HepG2 (cell line): ENCODE results near the gene PEX12. TPM values are rescaled to one million over a fixed set of nuclear protein-coding genes. Genes with fewer than 3 reads are reported as not detected.
A peak's percentile ranks its signal among the peaks of the same experiment; 100 is the strongest.

ENCODE experiments used
- ATAC-seq: fragments of 200-7000 bp; cut with Tn5 transposase; 3 replicates; pipeline ENCODE4 v1.9.1; 2020; ENCODE audit warnings: mild to moderate bottlenecking, moderate library complexity
- BruUV-seq: library from RNA; stranded (reverse); fragments of 400-500 nt; replicated peaks from 2 replicates; lab custom pipeline; 2021; lab: Mats Ljungman, UMichigan
- CTCF ChIA-PET: fragments of 300-600 bp; formaldehyde crosslinking; extraction: SDS; loops from one replicate; lab custom pipeline; 2021; ENCODE audit warnings: low total read pairs, inconsistent platforms, low intra/inter-chr PET ratio; lab: Yijun Ruan, JAX
- POLR2A ChIA-PET: fragments of 350-600 bp; sonication (Branson Sonifier 250); formaldehyde crosslinking; loops from one replicate; lab custom pipeline; 2020; ENCODE audit warnings: antibody characterized with exemption, inconsistent platforms; lab: Yijun Ruan, JAX
- DNase-seq: peaks from one replicate; pipeline ENCODE4 v3.0.0-alpha.2; 2015; ENCODE audit warnings: low spot score
- FAIRE-seq: peaks from 3 replicates; lab custom pipeline; 2011; peaks lifted over from hg19 to GRCh38; lab: Jason Lieb, UNC
- H2AFZ ChIP-seq: one replicate; pipeline ENCODE4 v1.6.1; 2011; ENCODE audit warnings: low read length, inconsistent platforms
- H3K27ac ChIP-seq: fragments of 300-600 bp; 3 replicates; pipeline ENCODE4 v1.8.0; 2011; ENCODE audit warnings: mixed run types, mild to moderate bottlenecking, mixed read lengths, low read length, inconsistent platforms; ENCODE audit not compliant: insufficient read depth; ENCODE audit errors: extremely low read length
- H3K27me3 ChIP-seq, 2 experiments: fragments of 200-600 bp in 1 of 2; 2 replicates in 1 of 2; 3 replicates in 1 of 2; pipeline versions ENCODE4 v1.6.0 to v1.8.0; 2011; ENCODE audit warnings: low read length in 2 of 2, mild to moderate bottlenecking in 2 of 2, moderate library complexity in 2 of 2, inconsistent platforms in 1 of 2; ENCODE audit not compliant: insufficient read depth in 2 of 2, control insufficient read depth in 1 of 2
- H3K36me3 ChIP-seq, 2 experiments: fragments of 200-600 bp in 1 of 2; replicated peaks in 1 of 2; 2 replicates in 1 of 2; 3 replicates in 1 of 2; pipeline versions ENCODE4 v1.5.1 to v1.8.0; 2011; ENCODE audit warnings: low read length in 2 of 2, inconsistent platforms in 1 of 2; ENCODE audit not compliant: insufficient read depth in 2 of 2, control insufficient read depth in 1 of 2
- H3K4me1 ChIP-seq: 2 replicates; pipeline ENCODE4 v1.5.1; 2012; ENCODE audit warnings: low read length, inconsistent platforms; ENCODE audit not compliant: insufficient read depth
- H3K4me2 ChIP-seq: 2 replicates; pipeline ENCODE4 v1.6.0; 2011; ENCODE audit warnings: low read depth, low read length, inconsistent platforms
- H3K4me3 ChIP-seq, 3 experiments: fragments of 200-600 bp in 1 of 3; sonication (generic), shearing (Covaris generic) in 1 of 3; replicated peaks in 1 of 3; 2 replicates each; pipeline ENCODE4 v1.5.1; 2011 to 2016; ENCODE audit warnings: low read length in 3 of 3, inconsistent platforms in 2 of 3, low read depth in 2 of 3, mild to moderate bottlenecking in 2 of 3, control low read depth in 1 of 3, mixed read lengths in 1 of 3; ENCODE audit not compliant: insufficient read depth in 1 of 3
- H3K79me2 ChIP-seq: one replicate; pipeline ENCODE4 v1.6.1; 2011; ENCODE audit warnings: low read length, inconsistent platforms; ENCODE audit not compliant: insufficient read depth
- H3K9ac ChIP-seq: 2 replicates; pipeline ENCODE4 v1.6.0; 2011; ENCODE audit warnings: mild to moderate bottlenecking, low read depth, low read length, inconsistent platforms; ENCODE audit not compliant: insufficient read depth
- H3K9me3 ChIP-seq: 2 replicates; pipeline ENCODE4 v1.5.1; 2012; ENCODE audit warnings: mild to moderate bottlenecking, low read length
- H4K20me1 ChIP-seq: 2 replicates; pipeline ENCODE4 v1.6.0; 2011; ENCODE audit warnings: inconsistent platforms, mild to moderate bottlenecking, low read length, moderate library complexity; ENCODE audit not compliant: insufficient read depth
- AHR ChIP-seq: IDR thresholded peaks from 2 replicates; pipeline ENCODE4 v1.6.1; 2018; ENCODE audit warnings: missing genetic modification reagents, missing compliant biosample characterization
- ATF7 ChIP-seq, 2 experiments: fragments of 450-650 bp in 1 of 2; sonication (generic) in 1 of 2; formaldehyde crosslinking in 1 of 2; IDR thresholded peaks; 2 replicates each; pipeline versions ENCODE4 v1.4.0 to v1.6.1; 2016 to 2020; ENCODE audit warnings: antibody characterized with exemption in 1 of 2, mild to moderate bottlenecking in 1 of 2, missing genetic modification reagents in 1 of 2
- CHCHD3 ChIP-seq: sonication (generic); formaldehyde crosslinking; IDR thresholded peaks from 2 replicates; pipeline ENCODE4 v1.8.0; 2022; ENCODE audit warnings: mild to moderate bottlenecking, missing genetic modification reagents, moderate library complexity
- KDM5A ChIP-seq: fragments of 200-600 bp; sonication (generic); IDR thresholded peaks from 2 replicates; pipeline ENCODE4 v1.7.0; 2018; ENCODE audit warnings: antibody characterized with exemption, mild to moderate bottlenecking, low read length, borderline replicate concordance
- LCORL ChIP-seq, 2 experiments: fragments of 450-650 bp in 1 of 2; sonication (generic) in 1 of 2; formaldehyde crosslinking in 1 of 2; IDR thresholded peaks; 2 replicates each; pipeline versions ENCODE4 v1.5.0 to v1.6.1; 2017 to 2020; ENCODE audit warnings: antibody characterized with exemption in 1 of 2, missing genetic modification reagents in 1 of 2
- MAZ ChIP-seq, 2 experiments: sonication (generic) in 1 of 2; formaldehyde crosslinking in 1 of 2; IDR thresholded peaks; 2 replicates each; pipeline versions ENCODE4 v1.5.0 to v1.6.1; 2012 to 2020; ENCODE audit warnings: low read depth in 2 of 2, mild to moderate bottlenecking in 2 of 2, borderline replicate concordance in 1 of 2, improper control_type of control experiment in 1 of 2, low read length in 1 of 2, missing genetic modification reagents in 1 of 2, moderate library complexity in 1 of 2
- MXD4 ChIP-seq: IDR thresholded peaks from 2 replicates; pipeline ENCODE4 v1.6.1; 2016; ENCODE audit warnings: mild to moderate bottlenecking, missing biosample characterization, missing genetic modification reagents
- NCOR1 ChIP-seq: fragments of 200-600 bp; sonication (generic); IDR thresholded peaks from 2 replicates; pipeline ENCODE4 v1.7.0; 2017; ENCODE audit warnings: antibody characterized with exemption, low read length, borderline replicate concordance
- REXO4 ChIP-seq: sonication (generic); formaldehyde crosslinking; IDR thresholded peaks from 2 replicates; pipeline ENCODE4 v1.8.0; 2022; ENCODE audit warnings: missing genetic modification reagents, mild to moderate bottlenecking, borderline replicate concordance
- SMYD3 ChIP-seq: sonication (generic); formaldehyde crosslinking; IDR thresholded peaks from 2 replicates; pipeline ENCODE4 v1.8.1; 2023; ENCODE audit warnings: mild to moderate bottlenecking, missing genetic modification reagents
- SP140L ChIP-seq: sonication (generic); formaldehyde crosslinking; IDR thresholded peaks from 2 replicates; pipeline ENCODE4 v1.4.0; 2020; ENCODE audit warnings: missing genetic modification reagents, borderline replicate concordance
- SP4 ChIP-seq: sonication (generic); formaldehyde crosslinking; IDR thresholded peaks from 2 replicates; pipeline ENCODE4 v1.8.1; 2023; ENCODE audit warnings: mild to moderate bottlenecking, missing genetic modification reagents
- YY1 ChIP-seq: IDR thresholded peaks from 2 replicates; pipeline ENCODE4 v1.6.1; 2011; ENCODE audit warnings: low read length, low read depth, moderate library complexity, mild to moderate bottlenecking; ENCODE audit not compliant: insufficient read depth, insufficient replicate concordance
- ZBTB38 ChIP-seq: sonication (generic); formaldehyde crosslinking; IDR thresholded peaks from 2 replicates; pipeline ENCODE4 v1.5.1; 2020; ENCODE audit warnings: mild to moderate bottlenecking, missing genetic modification reagents
- ZFP36L1 ChIP-seq: sonication (generic); formaldehyde crosslinking; IDR thresholded peaks from 2 replicates; pipeline ENCODE4 v1.8.0; 2022; ENCODE audit warnings: mild to moderate bottlenecking, missing genetic modification reagents, moderate library complexity
- ZSCAN20 ChIP-seq: sonication (generic); formaldehyde crosslinking; IDR thresholded peaks from 2 replicates; pipeline ENCODE4 v1.4.0; 2020; ENCODE audit warnings: missing genetic modification reagents, mild to moderate bottlenecking, borderline replicate concordance
- ZSCAN31 ChIP-seq: sonication (generic); formaldehyde crosslinking; IDR thresholded peaks from 2 replicates; pipeline ENCODE4 v1.5.0; 2020; ENCODE audit warnings: low read depth, mild to moderate bottlenecking, missing genetic modification reagents
- WGBS: methylation state at CpG from one replicate; pipeline ENCODE4 v1.1.6; 2017; ENCODE audit warnings: low lambda C conversion rate; 5-methylcytosine and 5-hydroxymethylcytosine counted together
- in situ Hi-C: cut with HindIII; loops from 2 replicates; pipeline ENCODE4 v1.10.0; 2017; ENCODE audit warnings: low pct_unique_long_range_greater_than_20kb; ENCODE audit not compliant: extremely low pct_ligation_motif_present
- intact Hi-C: fragments of 100-400 bp; cut with micrococcal nuclease; formaldehyde crosslinking; loops from one replicate; pipeline ENCODE4 v1.10.0; 2022; ENCODE audit not compliant: unreplicated experiment
- polyA plus RNA-seq, 8 experiments: library from polyadenylated mRNA; depleted of rRNA in 3 of 8; stranded (reverse) in 7 of 8; unstranded in 1 of 8; fragments of >200 nt; fragmentation: Illumina TruSeq in 4 of 8; extraction: Trizol in 4 of 8; gene quantifications; 2 replicates each; pipeline versions ENCODE4 v1.2.1 to v1.2.3, GENCODE V29; 2011 to 2016; ENCODE audit warnings: low read depth in 4 of 8, missing spikeins in 1 of 8, mixed read lengths in 1 of 8; ENCODE audit not compliant: insufficient read depth in 1 of 8
- total RNA-seq, 5 experiments: library from RNA; depleted of rRNA; stranded (reverse); fragments of >200 nt; fragmentation: Illumina TruSeq; extraction: Trizol; gene quantifications; 2 replicates each; pipeline ENCODE4 v1.2.3, GENCODE V29; 2016; ENCODE audit warnings: low read depth in 1 of 5
- TF ChIP-seq, protein P1 (sequence below): sonication (generic); formaldehyde crosslinking; IDR thresholded peaks from 2 replicates; pipeline ENCODE4 v1.4.0; 2020; ENCODE audit warnings: mild to moderate bottlenecking, missing genetic modification reagents, borderline replicate concordance
- TF ChIP-seq, protein P2 (sequence below): fragments of 450-650 bp; IDR thresholded peaks from 2 replicates; pipeline ENCODE4 v1.6.1; 2017

PEX12 gene
- total and polyA plus RNA-seq, 2 of the 13 experiments (the other 11 are each of a cell fraction or from before 2014, with no cell fraction given): 5.1 to 11.9 TPM

DNA sequence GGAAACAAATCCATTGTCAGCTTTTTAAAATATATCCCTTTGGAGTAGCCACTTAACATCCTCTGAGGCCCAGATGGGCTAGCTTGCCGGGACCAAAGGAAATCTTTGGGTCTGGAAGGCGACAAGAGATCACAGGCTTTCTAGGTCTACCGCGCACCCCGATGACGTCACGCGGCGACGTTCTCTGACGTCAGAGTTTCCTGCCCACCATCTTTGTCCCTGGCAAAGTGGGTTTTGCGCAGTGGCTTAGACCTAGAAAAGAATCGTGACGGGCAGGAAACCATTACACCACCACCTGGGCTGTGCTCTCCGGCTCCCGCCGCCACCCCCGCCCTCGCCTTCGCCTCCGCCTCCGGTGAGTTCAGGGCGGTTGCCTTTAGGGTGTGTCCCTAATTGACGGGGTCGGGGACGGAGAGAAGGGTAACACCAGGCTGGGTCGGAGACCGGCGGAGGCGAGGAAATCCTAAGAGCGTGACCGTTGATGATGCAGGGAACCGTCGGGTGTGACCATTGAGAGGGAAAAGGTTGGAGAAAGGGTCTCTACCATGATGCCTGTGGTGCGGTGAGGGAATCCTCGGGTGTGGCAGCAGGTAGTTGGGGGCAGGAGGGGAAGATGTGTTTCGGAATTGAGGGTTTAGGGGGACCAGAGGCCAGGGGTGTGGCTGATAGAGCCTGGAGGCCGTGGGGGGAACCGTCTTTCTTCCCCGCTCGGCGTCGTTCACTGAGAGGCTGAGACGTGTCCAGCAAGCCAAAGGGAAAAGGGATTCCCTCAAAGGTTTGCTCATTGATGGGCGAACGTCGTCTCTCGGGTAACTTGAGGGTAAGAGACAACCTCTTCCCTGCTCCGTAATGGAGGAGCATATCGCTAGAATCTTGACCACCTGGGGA lies 8.9 kb upstream of the PEX12 start, which contains the start of gene AP2B1:
TSS of gene AP2B1 (plus strand) at position 249 of the 888 bp plus-strand sequence. CDS start 6,709 bp downstream, outside the sequence.
- BruUV-seq: TSS peak; percentile 82
- ChIA-PET CTCF (no interaction called here), POLR2A (interaction anchor here (0.8 to 4.2 kb wide), 4 partner anchors 8 to 221 kb away, joined by 3 to 73 read pairs (median 6); partner anchors contain the start of gene PEX12)
- H3K4me2 ChIP-seq: peak within 1 kb of the TSS; percentile 79
- peak within 1 kb of the TSS; percentile 58 for H2AFZ ChIP-seq
- ATAC-seq: peak; percentile 93
- peak; percentile 83 for DNase-seq
- no peaks in the 10 kb centered on the region; a peak in 1 of 5 replicates for H3K27me3 ChIP-seq
- intact Hi-C loops (no loop called here), in situ Hi-C loops (no loop called here)
- H3K9me3 ChIP-seq: no peaks in the 10 kb centered on the region
- peak within 1 kb of the TSS; percentile 86 for H3K9ac ChIP-seq
- no peaks in the 10 kb centered on the region for H4K20me1 ChIP-seq
- no peaks in the 10 kb centered on the region for H3K36me3 ChIP-seq
- H3K79me2 ChIP-seq: peaks cover 44% of the 10 kb centered on the region
- peak within 1 kb of the TSS; percentile 67 to 92 (median 89) for H3K4me3 ChIP-seq
- peaks cover 26% of the 10 kb centered on the region for H3K4me1 ChIP-seq
- peak within 1 kb of the TSS; percentile 61 for H3K27ac ChIP-seq
- FAIRE-seq: peak; percentile 42
- WGBS: under 1% methylated on average over 30 of the region's 50 CpGs
- TF ChIP-seq MXD4 (CRISPR knock-in tag) (0 out of 2 replicates have a peak, but pooled peaks have one; percentile 73), YY1 (peak; percentile 98), ATF7 (IDR thresholded peaks at IDR 0.05) (peak; percentile 99), ATF7 (CRISPR knock-in tag; IDR thresholded peaks at IDR 0.05) (peak; percentile 90), ZFP36L1 (CRISPR knock-in tag) (peak; percentile 56; the same call in 1 of the 2 replicates), SP4 (CRISPR knock-in tag) (peak; percentile 49; the same call in 1 of the 2 replicates), AHR (peak; percentile 87; the same call in 1 of the 2 replicates), CHCHD3 (CRISPR knock-in tag) (no peak), NCOR1 (peak; percentile 25; the same call in 1 of the 2 replicates), ZSCAN31 (0 out of 2 replicates have a peak, but pooled peaks have one; percentile 75), SMYD3 (CRISPR knock-in tag) (no peak), REXO4 (CRISPR knock-in tag) (no peak), LCORL (IDR thresholded peaks at IDR 0.05) (no peak; the same call in 1 of the 2 replicates), LCORL (CRISPR knock-in tag; IDR thresholded peaks at IDR 0.05) (0 out of 2 replicates have a peak, but pooled peaks have one; percentile 37), MAZ (IDR thresholded peaks at IDR 0.05; ENCODE audit: borderline replicate concordance, low read depth, low read length) (peak; percentile 79; the same call in 1 of the 2 replicates), MAZ (CRISPR knock-in tag; IDR thresholded peaks at IDR 0.05; ENCODE audit: low read depth) (peak; percentile 65; the same call in 1 of the 2 replicates), KDM5A (peak; percentile 96), ZSCAN20 (CRISPR knock-in tag) (no peak), SP140L (CRISPR knock-in tag) (no peak), ZBTB38 (CRISPR knock-in tag) (peak; percentile 82)
- TF ChIP-seq, protein P1, sequence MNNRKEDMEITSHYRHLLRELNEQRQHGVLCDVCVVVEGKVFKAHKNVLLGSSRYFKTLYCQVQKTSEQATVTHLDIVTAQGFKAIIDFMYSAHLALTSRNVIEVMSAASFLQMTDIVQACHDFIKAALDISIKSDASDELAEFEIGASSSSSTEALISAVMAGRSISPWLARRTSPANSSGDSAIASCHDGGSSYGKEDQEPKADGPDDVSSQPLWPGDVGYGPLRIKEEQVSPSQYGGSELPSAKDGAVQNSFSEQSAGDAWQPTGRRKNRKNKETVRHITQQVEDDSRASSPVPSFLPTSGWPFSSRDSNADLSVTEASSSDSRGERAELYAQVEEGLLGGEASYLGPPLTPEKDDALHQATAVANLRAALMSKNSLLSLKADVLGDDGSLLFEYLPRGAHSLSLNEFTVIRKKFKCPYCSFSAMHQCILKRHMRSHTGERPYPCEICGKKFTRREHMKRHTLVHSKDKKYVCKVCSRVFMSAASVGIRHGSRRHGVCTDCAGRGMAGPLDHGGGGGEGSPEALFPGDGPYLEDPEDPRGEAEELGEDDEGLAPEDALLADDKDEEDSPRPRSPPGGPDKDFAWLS (CRISPR knock-in tag): no peak
- TF ChIP-seq, protein P2, sequence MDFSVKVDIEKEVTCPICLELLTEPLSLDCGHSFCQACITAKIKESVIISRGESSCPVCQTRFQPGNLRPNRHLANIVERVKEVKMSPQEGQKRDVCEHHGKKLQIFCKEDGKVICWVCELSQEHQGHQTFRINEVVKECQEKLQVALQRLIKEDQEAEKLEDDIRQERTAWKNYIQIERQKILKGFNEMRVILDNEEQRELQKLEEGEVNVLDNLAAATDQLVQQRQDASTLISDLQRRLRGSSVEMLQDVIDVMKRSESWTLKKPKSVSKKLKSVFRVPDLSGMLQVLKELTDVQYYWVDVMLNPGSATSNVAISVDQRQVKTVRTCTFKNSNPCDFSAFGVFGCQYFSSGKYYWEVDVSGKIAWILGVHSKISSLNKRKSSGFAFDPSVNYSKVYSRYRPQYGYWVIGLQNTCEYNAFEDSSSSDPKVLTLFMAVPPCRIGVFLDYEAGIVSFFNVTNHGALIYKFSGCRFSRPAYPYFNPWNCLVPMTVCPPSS: no peak
